ENCODE results near the gene PKD1L1.
"Not testable (repeated sequence)": the region's sequence is repeated elsewhere in the genome, so short reads cannot be mapped to it uniquely, and the experiment has no call there.

The PKD1L1 gene

GRCh38 chr7:47935336-47935735 is 12.9 kb downstream of the PKD1L1 start:
- ATAC-seq (no peak), DNase-seq (ENCODE audit: low spot score in 2 of 2) (no peak)
- H3K36me3 Mint-ChIP-seq, result no peaks in the 10 kb centered on the region
- H3K4me3 Mint-ChIP-seq, result no peak overlapping the region
- peaks cover 14% of the 10 kb centered on the region for H3K4me1 Mint-ChIP-seq
- no peak overlapping the region for H3K27ac Mint-ChIP-seq
- H3K9me3 Mint-ChIP-seq, result no peaks in the 10 kb centered on the region

- Mint-ChIP-seq H3K4me1 (peaks cover 14% of the 10 kb centered on the region), H3K9me3 (no peaks in the 10 kb centered on the region), H3K27ac (no peak overlapping the region), H3K36me3 (no peaks in the 10 kb centered on the region), H3K4me3 (no peak overlapping the region)
- DNase-seq (ENCODE audit: low spot score in 2 of 2) (no peak), ATAC-seq (no peak)
Measured at GRCh38 chr7:47934831-47935230, 13.4 kb downstream of the PKD1L1 start.

DNA sequence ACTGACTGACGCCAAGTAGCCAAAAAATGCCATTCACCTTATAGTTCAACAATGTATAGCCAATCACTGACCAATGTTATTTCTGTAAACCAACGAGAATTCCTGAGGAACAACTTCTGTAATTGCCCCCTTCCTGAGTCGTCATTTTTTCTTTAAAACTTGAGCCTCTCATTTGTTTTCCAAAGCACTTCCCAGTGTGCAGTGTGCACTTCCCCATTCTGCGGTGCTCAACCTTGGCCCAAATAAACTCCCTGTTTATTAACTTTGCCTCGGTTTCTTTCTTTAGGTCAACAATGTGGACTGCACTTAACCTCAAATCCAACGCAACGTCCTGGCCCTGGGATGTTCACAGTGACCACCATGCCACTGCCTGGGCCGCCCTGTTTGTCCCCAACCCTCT is 15.1 kb downstream of the PKD1L1 start:
- H3K36me3 Mint-ChIP-seq, result no peaks in the 10 kb centered on the region
- H3K27ac Mint-ChIP-seq, result no peak overlapping the region
- DNase-seq (ENCODE audit: low spot score in 2 of 2), result no peak
- peaks cover 13% of the 10 kb centered on the region for H3K4me1 Mint-ChIP-seq
- no peak overlapping the region for H3K4me3 Mint-ChIP-seq
- no peak for ATAC-seq
- no peaks in the 10 kb centered on the region for H3K9me3 Mint-ChIP-seq

- Mint-ChIP-seq H3K36me3 (no peaks in the 10 kb centered on the region), H3K27ac (no peak overlapping the region), H3K4me1 (peaks cover 7% of the 10 kb centered on the region), H3K4me3 (no peak overlapping the region), H3K9me3 (no peaks in the 10 kb centered on the region)
- DNase-seq (ENCODE audit: low spot score in 2 of 2) (no peak), ATAC-seq (no peak)
Measured at GRCh38 chr7:47932466-47933037, 15.7 kb downstream of the PKD1L1 start.

DNA sequence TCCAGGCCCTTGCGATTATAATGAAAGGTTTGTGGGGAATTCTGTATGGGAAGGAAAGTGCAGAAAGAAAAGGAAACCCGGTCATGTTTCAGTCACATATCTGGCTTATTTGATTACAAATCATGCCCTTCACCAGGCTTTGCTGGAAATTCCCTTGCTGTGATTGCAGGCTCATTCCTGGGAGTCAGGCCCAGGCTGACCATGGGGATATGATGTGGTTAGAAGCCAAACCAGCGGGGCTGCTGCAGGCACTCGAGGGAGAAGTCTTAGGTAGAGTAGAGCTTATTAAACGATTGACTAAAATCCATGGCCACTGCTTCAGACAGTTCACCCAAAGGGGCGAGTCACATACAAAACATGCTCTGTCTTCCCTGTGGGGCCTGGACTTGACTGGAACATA is 16.2 kb downstream of the PKD1L1 start:
- DNase-seq (ENCODE audit: low spot score in 2 of 2), result no peak
- Mint-ChIP-seq H3K27ac (no peak overlapping the region), H3K36me3 (no peaks in the 10 kb centered on the region), H3K9me3 (no peaks in the 10 kb centered on the region), H3K4me3 (no peak overlapping the region), H3K4me1 (peaks cover 1% of the 10 kb centered on the region)
- ATAC-seq, result no peak

GRCh38 chr7:47931005-47932004 is 17.0 kb downstream of the PKD1L1 start:
- H3K9me3 Mint-ChIP-seq, result no peaks in the 10 kb centered on the region
- no peaks in the 10 kb centered on the region for H3K36me3 Mint-ChIP-seq
- no peak for DNase-seq (ENCODE audit: low spot score in 2 of 2)
- no peak for ATAC-seq
- no peak overlapping the region for H3K4me3 Mint-ChIP-seq
- no peak overlapping the region for H3K27ac Mint-ChIP-seq
- H3K4me1 Mint-ChIP-seq, result no peaks in the 10 kb centered on the region

GRCh38 chr7:47924266-47924665 is 24.0 kb downstream of the PKD1L1 start:
- Mint-ChIP-seq H3K4me3 (no peak overlapping the region), H3K4me1 (no peaks in the 10 kb centered on the region), H3K36me3 (no peaks in the 10 kb centered on the region), H3K9me3 (no peaks in the 10 kb centered on the region), H3K27ac (no peak overlapping the region)
- ATAC-seq, result no peak
- DNase-seq (ENCODE audit: low spot score in 2 of 2), result no peak

- not testable (repeated sequence) for H3K36me3 Mint-ChIP-seq; H3K4me3 Mint-ChIP-seq; H3K27ac Mint-ChIP-seq; H3K9me3 Mint-ChIP-seq; ATAC-seq; H3K4me1 Mint-ChIP-seq; DNase-seq (ENCODE audit: low spot score in 2 of 2)
Measured at GRCh38 chr7:47923081-47923875, 25.0 kb downstream of the PKD1L1 start.

GRCh38 chr7:47916514-47916913 is 31.8 kb downstream of the PKD1L1 start:
- not testable (repeated sequence) for ATAC-seq; H3K36me3 Mint-ChIP-seq; DNase-seq (ENCODE audit: low spot score in 2 of 2); H3K9me3 Mint-ChIP-seq; H3K4me3 Mint-ChIP-seq; H3K4me1 Mint-ChIP-seq; H3K27ac Mint-ChIP-seq

- no peaks in the 10 kb centered on the region for H3K4me1 Mint-ChIP-seq
- no peak for ATAC-seq
- DNase-seq (ENCODE audit: low spot score in 2 of 2), result no peak
- no peak overlapping the region for H3K27ac Mint-ChIP-seq
- H3K9me3 Mint-ChIP-seq, result no peaks in the 10 kb centered on the region
- no peaks in the 10 kb centered on the region for H3K36me3 Mint-ChIP-seq
- H3K4me3 Mint-ChIP-seq, result no peak overlapping the region
Measured at GRCh38 chr7:47915616-47915976, 32.7 kb downstream of the PKD1L1 start.

DNA sequence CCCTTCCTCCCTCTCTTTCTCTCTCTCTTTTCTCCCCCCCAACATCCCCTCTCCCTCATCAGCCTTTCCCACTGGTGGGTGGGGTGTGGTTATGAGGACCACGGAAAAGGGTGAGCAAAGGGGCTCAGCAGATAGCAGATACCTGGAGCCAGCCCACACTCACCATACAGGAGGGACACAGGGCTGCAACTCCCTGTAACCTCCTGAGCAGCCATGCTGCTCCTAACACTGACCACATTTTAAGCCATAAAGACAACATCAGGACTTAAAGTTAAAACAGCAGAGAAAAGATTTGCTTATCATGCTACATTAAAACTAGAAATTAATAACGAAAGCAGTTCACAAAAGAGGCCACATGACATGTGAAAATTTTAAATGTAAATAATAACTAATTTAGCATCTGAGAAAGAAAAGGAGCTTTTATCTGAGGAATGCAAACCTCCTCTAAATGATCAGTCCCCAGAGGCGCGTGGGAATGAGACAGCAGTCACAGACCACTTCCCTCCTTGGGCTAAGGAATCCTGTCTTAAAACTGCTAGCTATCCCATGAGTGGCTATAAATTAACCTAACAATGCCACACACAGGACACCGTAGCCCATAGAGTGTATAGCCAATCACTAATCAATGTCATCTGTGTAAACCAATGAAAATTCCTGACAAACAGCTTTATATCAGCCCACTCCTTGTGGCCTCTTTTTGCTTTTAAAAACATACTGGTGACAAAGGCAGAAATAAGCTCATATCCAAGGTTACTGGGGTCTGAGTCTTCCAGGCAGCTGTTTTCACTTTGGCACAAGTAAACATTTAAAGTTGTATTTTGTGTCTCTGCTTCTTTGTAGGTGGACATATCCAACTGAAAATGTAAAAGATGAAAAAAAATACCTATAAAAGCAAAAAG is 33.3 kb downstream of the PKD1L1 start:
- Mint-ChIP-seq H3K4me1 (no peaks in the 10 kb centered on the region), H3K9me3 (no peaks in the 10 kb centered on the region), H3K27ac (no peak overlapping the region), H3K36me3 (no peaks in the 10 kb centered on the region), H3K4me3 (no peak overlapping the region)
- no peak for ATAC-seq
- no peak for DNase-seq (ENCODE audit: low spot score in 2 of 2)

GRCh38 chr7:47912332-47912731 is 35.9 kb downstream of the PKD1L1 start:
- H3K4me1 Mint-ChIP-seq, result no peaks in the 10 kb centered on the region
- DNase-seq (ENCODE audit: low spot score in 2 of 2) (no peak), ATAC-seq (no peak)
- no peak overlapping the region for H3K27ac Mint-ChIP-seq
- no peaks in the 10 kb centered on the region for H3K36me3 Mint-ChIP-seq
- no peak overlapping the region for H3K4me3 Mint-ChIP-seq
- no peaks in the 10 kb centered on the region for H3K9me3 Mint-ChIP-seq

DNA sequence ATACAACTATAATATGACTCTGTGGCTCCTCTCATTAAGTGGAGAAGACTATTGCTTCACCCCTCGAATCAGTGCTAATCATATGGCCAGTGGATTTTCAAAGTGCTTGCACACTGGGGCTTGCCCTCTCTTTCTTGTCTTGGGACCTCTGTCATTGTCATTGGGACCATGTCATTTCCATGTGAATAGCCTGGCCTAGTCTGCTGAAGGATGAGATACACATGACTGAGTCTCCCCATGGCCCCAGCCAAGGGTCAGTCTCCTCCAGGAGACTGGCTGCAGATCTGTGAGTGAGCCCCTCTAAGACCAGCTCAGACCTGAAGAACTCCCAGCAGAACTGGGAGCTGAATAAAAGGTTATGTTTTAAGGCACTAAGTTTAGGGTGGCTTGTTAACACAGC is 39.5 kb downstream of the PKD1L1 start:
- no peaks in the 10 kb centered on the region for H3K36me3 Mint-ChIP-seq
- H3K4me3 Mint-ChIP-seq, result no peak overlapping the region
- DNase-seq (ENCODE audit: low spot score in 2 of 2) (no peak), ATAC-seq (no peak)
- H3K4me1 Mint-ChIP-seq, result no peaks in the 10 kb centered on the region
- H3K27ac Mint-ChIP-seq, result no peak overlapping the region
- H3K9me3 Mint-ChIP-seq, result no peaks in the 10 kb centered on the region

DNA sequence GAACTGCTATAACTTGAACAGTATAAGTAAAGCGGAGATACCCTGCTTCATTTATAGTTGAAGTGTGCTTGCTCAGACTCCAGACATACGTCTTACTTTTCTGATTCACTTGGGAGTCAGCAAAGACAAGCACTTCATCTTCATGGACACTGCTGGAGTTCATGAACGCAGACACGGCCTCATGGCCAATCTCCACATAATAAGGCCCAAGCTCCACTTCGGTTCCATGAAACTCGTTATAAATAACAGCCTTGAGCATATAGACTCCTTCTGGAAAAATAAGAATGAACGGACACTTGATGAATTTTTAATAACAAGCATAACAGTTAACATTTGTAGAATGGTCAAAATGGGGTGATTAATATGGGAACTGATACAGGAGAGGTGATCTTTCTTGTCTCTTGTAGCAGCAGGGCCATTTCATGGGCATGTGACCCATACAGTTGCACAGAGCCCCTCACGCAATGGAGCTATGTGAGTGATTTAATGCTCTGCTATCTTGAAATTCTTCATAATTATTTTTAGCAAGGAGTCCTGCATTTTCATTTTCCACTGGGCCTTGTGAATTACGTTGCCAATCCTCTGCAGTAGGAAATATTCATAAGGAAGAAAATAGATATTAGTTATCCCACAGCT is 40.2 kb downstream of the PKD1L1 start:
- Mint-ChIP-seq H3K4me1 (no peaks in the 10 kb centered on the region), H3K4me3 (no peak overlapping the region), H3K9me3 (no peaks in the 10 kb centered on the region), H3K36me3 (no peaks in the 10 kb centered on the region), H3K27ac (no peak overlapping the region)
- DNase-seq (ENCODE audit: low spot score in 2 of 2) (no peak), ATAC-seq (no peak)
